ENCODE measurements around the gene RBFA.

The RBFA gene

DNA sequence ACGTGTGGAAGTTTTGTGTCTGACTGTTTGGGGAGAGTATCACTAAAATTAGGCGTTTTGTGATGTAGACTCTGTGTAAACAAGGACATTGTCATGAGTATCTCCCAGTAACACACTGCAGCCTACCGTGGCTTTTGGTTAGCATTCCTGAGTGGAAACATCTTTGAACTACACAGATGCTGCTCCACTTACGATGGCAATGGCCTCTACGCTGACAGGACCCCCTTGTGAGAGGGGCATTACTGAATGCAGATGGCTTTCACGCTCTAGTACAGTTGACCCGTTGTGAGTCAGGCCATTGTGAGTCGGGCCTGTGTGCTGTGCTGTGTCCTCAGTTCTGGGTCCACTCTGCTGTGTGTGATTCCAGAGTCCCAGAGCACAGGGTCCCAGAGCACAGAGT is 40.5 kb downstream of the RBFA start:
- no peak for DNase-seq (ENCODE audit: low read depth in 3 of 3)

- no peak for DNase-seq (ENCODE audit: low read depth in 3 of 3)
Observed at GRCh38 chr18:80075940-80076339, 41.7 kb downstream of the RBFA start.

GRCh38 chr18:80076379-80076778 is 42.1 kb downstream of the RBFA start:
- DNase-seq (ENCODE audit: low read depth in 3 of 3) = no peak

DNA sequence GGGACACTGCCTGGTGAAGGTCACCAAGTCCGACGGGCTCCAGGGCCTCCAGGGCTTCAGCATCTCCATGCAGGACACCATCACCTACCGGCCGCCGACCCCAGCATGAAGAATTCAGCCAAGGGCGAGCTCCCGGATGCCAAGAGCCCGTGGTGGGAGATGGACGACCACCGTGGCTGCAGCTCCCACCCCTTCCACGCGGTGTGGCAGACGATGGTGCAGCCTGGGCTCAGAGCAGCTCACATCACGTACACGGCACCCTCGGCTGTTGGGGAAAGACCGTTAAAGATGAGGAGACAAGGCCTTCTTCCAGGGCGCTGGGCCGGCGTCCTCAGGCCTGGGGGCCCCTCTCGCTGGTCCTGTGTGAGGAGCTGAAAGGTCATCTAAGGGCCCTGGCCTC is 43.6 kb downstream of the RBFA start:
- no peak for DNase-seq (ENCODE audit: low read depth in 3 of 3)
